Mesenchymal stem cell (in vitro differentiated cells and primary cell): ENCODE results near the gene CCDC85C.

Experiments
- DNase-seq: peaks from one replicate; pipeline ENCODE4 v3.0.0-alpha.2; 2013
- H2AFZ ChIP-seq: one replicate; pipeline ENCODE4 v1.6.1; 2013; ENCODE audit warnings: low read depth, mild to moderate bottlenecking, control low read depth, inconsistent platforms, low read length, moderate library complexity
- H2AK5ac ChIP-seq: 2 replicates; pipeline ENCODE4 v1.6.1; 2013; ENCODE audit warnings: low read length, moderate library complexity, mild to moderate bottlenecking, inconsistent platforms; ENCODE audit not compliant: severe bottlenecking
- H2BK120ac ChIP-seq: one replicate; pipeline ENCODE4 v1.6.1; 2013; ENCODE audit warnings: low read depth, mild to moderate bottlenecking, inconsistent platforms, low read length, moderate library complexity
- H2BK12ac ChIP-seq, 2 experiments: one replicate each; pipeline ENCODE4 v1.6.1; 2013; ENCODE audit warnings: inconsistent platforms in 2 of 2, low read length in 2 of 2, mild to moderate bottlenecking in 2 of 2, moderate library complexity in 2 of 2, control low read depth in 1 of 2
- H2BK15ac ChIP-seq: one replicate; pipeline ENCODE4 v1.6.1; 2013; ENCODE audit warnings: mild to moderate bottlenecking, low read depth, inconsistent platforms; ENCODE audit not compliant: poor library complexity, severe bottlenecking
- H2BK5ac ChIP-seq: 2 replicates; pipeline ENCODE4 v1.6.1; 2013; ENCODE audit warnings: low read depth, mild to moderate bottlenecking, low read length, control low read depth, inconsistent platforms; ENCODE audit not compliant: poor library complexity, severe bottlenecking
- H3K14ac ChIP-seq, 2 experiments: one replicate each; pipeline ENCODE4 v1.6.1; 2013; ENCODE audit warnings: inconsistent platforms in 2 of 2, low read length in 2 of 2, control low read depth in 1 of 2, mild to moderate bottlenecking in 1 of 2, moderate library complexity in 1 of 2
- H3K18ac ChIP-seq, 2 experiments: one replicate each; pipeline ENCODE4 v1.6.1; 2013; ENCODE audit warnings: inconsistent platforms in 2 of 2, low read length in 2 of 2, control low read depth in 1 of 2, low read depth in 1 of 2, mild to moderate bottlenecking in 1 of 2
- H3K23ac ChIP-seq, 2 experiments: one replicate each; pipeline ENCODE4 v1.6.1; 2013; ENCODE audit warnings: inconsistent platforms in 2 of 2, low read length in 2 of 2, mild to moderate bottlenecking in 2 of 2, moderate library complexity in 2 of 2, control low read depth in 1 of 2
- H3K27ac ChIP-seq: 2 replicates; pipeline ENCODE4 v1.5.1; 2013; ENCODE audit warnings: mild to moderate bottlenecking, moderate library complexity, low read length, control low read depth, inconsistent platforms; ENCODE audit not compliant: poor library complexity, severe bottlenecking
- H3K27me3 ChIP-seq, 2 experiments: 2 replicates each; pipeline versions ENCODE4 v1.6.1 to v1.7.0; 2013; ENCODE audit warnings: low read length in 2 of 2, mild to moderate bottlenecking in 2 of 2, moderate library complexity in 2 of 2, control low read depth in 1 of 2, inconsistent platforms in 1 of 2; ENCODE audit not compliant: control insufficient read depth in 1 of 2, insufficient read depth in 1 of 2
- H3K36me3 ChIP-seq, 2 experiments: 2 replicates each; pipeline versions ENCODE4 v1.6.1 to v1.7.0; 2013; ENCODE audit warnings: low read length in 2 of 2, control low read depth in 1 of 2, inconsistent platforms in 1 of 2, low read depth in 1 of 2, mild to moderate bottlenecking in 1 of 2; ENCODE audit not compliant: insufficient read depth in 2 of 2, control insufficient read depth in 1 of 2
- H3K4ac ChIP-seq, 2 experiments: one replicate each; pipeline ENCODE4 v1.6.1; 2013; ENCODE audit warnings: inconsistent platforms in 2 of 2, low read length in 2 of 2, mild to moderate bottlenecking in 2 of 2, moderate library complexity in 2 of 2, control low read depth in 1 of 2, low read depth in 1 of 2
- H3K4me1 ChIP-seq: 2 replicates; pipeline ENCODE4 v1.6.1; 2013; ENCODE audit warnings: low read depth, low read length, control low read depth; ENCODE audit not compliant: control insufficient read depth, insufficient read depth
- H3K4me2 ChIP-seq: 2 replicates; pipeline ENCODE4 v1.6.1; 2013; ENCODE audit warnings: low read length, mild to moderate bottlenecking, inconsistent platforms; ENCODE audit not compliant: poor library complexity, severe bottlenecking
- H3K4me3 ChIP-seq, 2 experiments: 2 replicates each; pipeline versions ENCODE4 v1.5.1 to v1.7.0; 2013; ENCODE audit warnings: low read length in 2 of 2, mild to moderate bottlenecking in 2 of 2, control low read depth in 1 of 2, low read depth in 1 of 2; ENCODE audit not compliant: insufficient read depth in 1 of 2
- H3K79me1 ChIP-seq: replicated peaks from 2 replicates; pipeline ENCODE4 v1.6.1; 2013; ENCODE audit warnings: mild to moderate bottlenecking, control low read depth, low read length, inconsistent platforms; ENCODE audit not compliant: poor library complexity, severe bottlenecking
- H3K9ac ChIP-seq: 2 replicates; pipeline ENCODE4 v1.7.0; 2013; ENCODE audit warnings: mild to moderate bottlenecking, low read length, moderate library complexity
- H3K9me3 ChIP-seq: 2 replicates; pipeline ENCODE4 v1.7.0; 2013; ENCODE audit warnings: mild to moderate bottlenecking, low read length; ENCODE audit not compliant: control insufficient read depth
- H4K8ac ChIP-seq: one replicate; pipeline ENCODE4 v1.6.1; 2013; ENCODE audit warnings: inconsistent platforms, mild to moderate bottlenecking, low read length, moderate library complexity
- H4K91ac ChIP-seq: one replicate; pipeline ENCODE4 v1.6.1; 2013; ENCODE audit warnings: mild to moderate bottlenecking, low read length, inconsistent platforms
- WGBS: methylation state at CpG from one replicate; pipeline ENCODE4 v1.1.7; 2013; ENCODE audit warnings: mixed read lengths; 5-methylcytosine and 5-hydroxymethylcytosine counted together

Gene CCDC85C

GRCh38 chr14:99515301-99516155 lies 88.5 kb downstream of the CCDC85C start:
- peak overlapping the region; percentile 14 for H4K8ac ChIP-seq
- 95% methylated on average over 27 of the region's 27 CpGs for WGBS

DNA sequence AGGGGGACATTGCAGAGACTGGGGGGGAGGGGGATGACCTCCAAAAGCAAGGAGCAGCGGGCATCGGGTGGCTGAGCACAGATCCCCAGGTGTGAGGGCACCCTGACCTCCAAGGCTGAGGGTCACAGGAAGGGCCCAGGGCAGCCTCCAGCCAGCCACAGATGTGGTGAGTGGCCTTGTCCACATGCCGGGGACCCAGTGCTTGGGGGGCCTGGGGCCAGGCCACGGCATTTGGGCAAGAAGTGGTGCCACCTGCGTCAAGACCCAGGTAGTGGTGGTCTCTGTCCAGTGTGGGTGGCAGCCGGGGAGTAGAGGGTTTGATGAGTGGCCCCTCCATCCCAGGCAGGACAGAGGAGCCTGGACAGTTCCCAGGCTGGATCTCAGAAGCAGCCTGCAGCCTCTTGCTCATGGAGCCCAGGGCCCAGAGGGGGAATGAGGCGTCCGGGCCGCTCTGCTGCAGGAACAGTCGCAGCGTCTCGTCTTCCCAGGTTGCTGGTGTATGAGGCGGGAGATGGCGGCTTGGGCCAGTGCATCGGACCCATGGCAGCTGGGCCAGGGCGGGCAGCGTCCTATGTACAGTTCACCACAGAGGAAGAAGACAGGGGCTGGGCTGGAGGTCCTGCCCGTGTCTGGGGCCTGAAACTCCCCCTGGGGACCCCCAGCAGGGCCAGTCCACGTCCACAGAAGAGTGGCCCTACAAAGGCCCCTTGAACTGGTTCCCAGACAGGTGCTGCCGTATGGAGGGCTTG lies 89.3 kb downstream of the CCDC85C start:
- H3K18ac ChIP-seq: no peak overlapping the region
- H2AK5ac ChIP-seq: no peak overlapping the region
- no peaks in the 10 kb centered on the region for H3K9me3 ChIP-seq
- H2BK120ac ChIP-seq: no peak overlapping the region
- H2BK5ac ChIP-seq: no peak overlapping the region
- H3K4ac ChIP-seq: no peak overlapping the region
- no peak for DNase-seq
- no peak overlapping the region for H4K91ac ChIP-seq
- no peak overlapping the region for H3K4me2 ChIP-seq
- no peak overlapping the region for H3K23ac ChIP-seq
- no peak overlapping the region for H3K9ac ChIP-seq
- H3K27me3 ChIP-seq: peaks cover 0 to 8% of the 10 kb centered on the region in 2 experiments
- H2BK12ac ChIP-seq: no peak overlapping the region
- H3K27ac ChIP-seq: no peak overlapping the region
- H2AFZ ChIP-seq: no peak overlapping the region
- 94% methylated on average over 20 of the region's 20 CpGs for WGBS
- peak overlapping the region; percentile 36 for H4K8ac ChIP-seq
- peaks cover 11% of the 10 kb centered on the region for H3K4me1 ChIP-seq
- no peak overlapping the region for H2BK15ac ChIP-seq
- no peak overlapping the region for H3K14ac ChIP-seq
- peaks cover 3% of the 10 kb centered on the region for H3K79me1 ChIP-seq
- H3K4me3 ChIP-seq: no peak overlapping the region
- H3K36me3 ChIP-seq: peaks cover 9 to 49% of the 10 kb centered on the region in 2 experiments

More at GRCh38 chr14:99515301-99516155, 88.5 kb downstream of the CCDC85C start:
- no peak overlapping the region for H2BK5ac ChIP-seq
- H3K4me1 ChIP-seq: peaks cover 11% of the 10 kb centered on the region
- H2AFZ ChIP-seq: no peak overlapping the region
- peaks cover 0 to 8% of the 10 kb centered on the region in 2 experiments for H3K27me3 ChIP-seq
- no peak overlapping the region for H3K14ac ChIP-seq
- no peak overlapping the region for H3K4me2 ChIP-seq
- peaks cover 3% of the 10 kb centered on the region for H3K79me1 ChIP-seq
- H3K9me3 ChIP-seq: no peaks in the 10 kb centered on the region
- H3K27ac ChIP-seq: no peak overlapping the region
- no peak overlapping the region for H3K18ac ChIP-seq
- no peak overlapping the region for H3K4ac ChIP-seq
- no peak overlapping the region for H3K9ac ChIP-seq
- no peak overlapping the region for H2AK5ac ChIP-seq
- peak overlapping the region; percentile 41 for H4K91ac ChIP-seq
- no peak overlapping the region for H2BK120ac ChIP-seq
- no peak overlapping the region for H2BK15ac ChIP-seq
- no peak overlapping the region for H2BK12ac ChIP-seq
- H3K23ac ChIP-seq: no peak overlapping the region
- H3K4me3 ChIP-seq: no peak overlapping the region
- peaks cover 9 to 42% of the 10 kb centered on the region in 2 experiments for H3K36me3 ChIP-seq
- DNase-seq: no peak

GRCh38 chr14:99513946-99514551 lies 90.0 kb downstream of the CCDC85C start:
- no peak overlapping the region for H2BK120ac ChIP-seq
- no peak overlapping the region for H4K8ac ChIP-seq
- no peaks in the 10 kb centered on the region for H3K9me3 ChIP-seq
- no peak overlapping the region for H3K4me3 ChIP-seq
- no peak overlapping the region for H3K4ac ChIP-seq
- WGBS: 84% methylated on average over 13 of the region's 13 CpGs
- no peak overlapping the region for H3K4me2 ChIP-seq
- H2AK5ac ChIP-seq: no peak overlapping the region
- H3K36me3 ChIP-seq: peaks cover 15 to 56% of the 10 kb centered on the region in 2 experiments
- H3K4me1 ChIP-seq: peaks cover 12% of the 10 kb centered on the region
- H4K91ac ChIP-seq: no peak overlapping the region
- H2BK12ac ChIP-seq: no peak overlapping the region
- H3K23ac ChIP-seq: no peak overlapping the region
- no peak overlapping the region for H2BK5ac ChIP-seq
- H3K9ac ChIP-seq: no peak overlapping the region
- H3K79me1 ChIP-seq: peaks cover 5% of the 10 kb centered on the region
- no peak for DNase-seq
- no peak overlapping the region for H3K18ac ChIP-seq
- no peak overlapping the region for H3K27ac ChIP-seq
- H2BK15ac ChIP-seq: no peak overlapping the region
- no peak overlapping the region for H3K14ac ChIP-seq
- H3K27me3 ChIP-seq: peaks cover 0 to 8% of the 10 kb centered on the region in 2 experiments
- H2AFZ ChIP-seq: no peak overlapping the region
